Measurements from ENCODE around the gene AFF2. TPM values are rescaled to one million over a fixed set of nuclear protein-coding genes. Genes with fewer than 3 reads are reported as not detected.

Gene AFF2
- 1 to 10 TPM in 2 of 4 donors, under 1 TPM in 2; 0.09 to 2.5 (median 0.65) TPM for total RNA-seq

DNA sequence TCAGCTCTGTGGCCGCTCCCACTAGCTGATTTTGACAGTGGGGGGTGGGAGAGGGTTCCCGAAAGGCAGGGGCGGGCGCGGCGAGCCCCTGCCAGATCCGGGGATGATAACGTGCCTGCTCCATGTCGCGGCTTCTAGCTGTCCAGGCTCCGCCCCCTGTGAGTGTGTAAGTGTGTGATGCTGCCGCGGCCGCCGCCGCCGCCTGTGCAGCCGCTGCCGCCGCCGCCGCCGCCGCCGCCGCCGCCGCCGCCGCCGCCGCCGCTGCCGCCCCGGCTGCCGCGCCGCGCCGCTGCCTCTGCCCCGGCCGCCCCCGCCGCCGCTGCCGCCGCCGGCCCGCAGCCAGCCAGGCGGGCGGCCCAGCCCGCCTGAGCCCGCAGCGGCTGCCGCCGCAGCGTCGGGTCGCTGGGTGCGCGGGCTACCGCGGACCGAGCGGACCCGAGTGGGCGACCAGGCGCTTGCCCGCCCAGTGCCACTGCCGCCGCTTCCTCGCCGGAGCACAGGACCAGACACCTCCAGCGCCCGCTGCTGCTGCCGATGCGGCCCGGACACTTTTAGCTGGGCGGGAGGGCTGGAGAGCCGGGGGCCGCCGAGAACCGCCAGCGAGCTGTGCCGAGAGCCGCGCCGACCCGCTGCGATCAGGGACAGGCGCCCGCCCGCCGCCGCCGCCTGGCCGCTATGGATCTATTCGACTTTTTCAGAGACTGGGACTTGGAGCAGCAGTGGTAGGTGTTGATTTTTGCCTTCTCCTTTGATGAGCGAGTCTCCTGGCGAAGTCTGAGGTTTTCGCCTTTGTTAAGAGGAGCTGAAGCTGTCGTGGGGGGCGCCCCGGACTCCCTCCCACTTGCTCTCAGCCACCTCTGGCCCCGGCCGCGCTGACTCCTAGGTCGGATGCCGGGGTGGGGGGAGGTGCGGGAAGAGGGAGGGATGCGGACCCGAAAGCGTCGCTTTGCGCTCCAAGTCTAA is at the start of gene AFF2:
Gene AFF2 (plus strand): TSS at position 195 of the 963 bp plus-strand sequence. CDS start 481 bp downstream, at position 676.
- DNase-seq, result no peak
- H3K9me3 ChIP-seq, result no peaks in the 10 kb centered on the region
- H3K36me3 ChIP-seq, result no peaks in the 10 kb centered on the region
- H3K4me3 ChIP-seq, result peak within 1 kb of the TSS; percentile 11 to 63 (median 32)
- no peak within 1 kb of the TSS for H3K27ac ChIP-seq
- 26% methylated on average over 14 of the region's 115 CpGs; no CpG with 5 or more reads in 1 of the 2 donors for WGBS, 2 donors
- peaks cover 0 to 54% (median 6%) of the 10 kb centered on the region in 4 donors for H3K27me3 ChIP-seq
- H3K4me1 ChIP-seq, result peaks cover 0 to 12% (median 3%) of the 10 kb centered on the region in 3 donors
- intact Hi-C loops (cut with DNase I), result no loop called here
- TF ChIP-seq, protein P1, sequence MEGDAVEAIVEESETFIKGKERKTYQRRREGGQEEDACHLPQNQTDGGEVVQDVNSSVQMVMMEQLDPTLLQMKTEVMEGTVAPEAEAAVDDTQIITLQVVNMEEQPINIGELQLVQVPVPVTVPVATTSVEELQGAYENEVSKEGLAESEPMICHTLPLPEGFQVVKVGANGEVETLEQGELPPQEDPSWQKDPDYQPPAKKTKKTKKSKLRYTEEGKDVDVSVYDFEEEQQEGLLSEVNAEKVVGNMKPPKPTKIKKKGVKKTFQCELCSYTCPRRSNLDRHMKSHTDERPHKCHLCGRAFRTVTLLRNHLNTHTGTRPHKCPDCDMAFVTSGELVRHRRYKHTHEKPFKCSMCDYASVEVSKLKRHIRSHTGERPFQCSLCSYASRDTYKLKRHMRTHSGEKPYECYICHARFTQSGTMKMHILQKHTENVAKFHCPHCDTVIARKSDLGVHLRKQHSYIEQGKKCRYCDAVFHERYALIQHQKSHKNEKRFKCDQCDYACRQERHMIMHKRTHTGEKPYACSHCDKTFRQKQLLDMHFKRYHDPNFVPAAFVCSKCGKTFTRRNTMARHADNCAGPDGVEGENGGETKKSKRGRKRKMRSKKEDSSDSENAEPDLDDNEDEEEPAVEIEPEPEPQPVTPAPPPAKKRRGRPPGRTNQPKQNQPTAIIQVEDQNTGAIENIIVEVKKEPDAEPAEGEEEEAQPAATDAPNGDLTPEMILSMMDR (IDR thresholded peaks at IDR 0.05), result no peak
- TF ChIP-seq POLR2A (IDR thresholded peaks at IDR 0.05), result no peak

DNA sequence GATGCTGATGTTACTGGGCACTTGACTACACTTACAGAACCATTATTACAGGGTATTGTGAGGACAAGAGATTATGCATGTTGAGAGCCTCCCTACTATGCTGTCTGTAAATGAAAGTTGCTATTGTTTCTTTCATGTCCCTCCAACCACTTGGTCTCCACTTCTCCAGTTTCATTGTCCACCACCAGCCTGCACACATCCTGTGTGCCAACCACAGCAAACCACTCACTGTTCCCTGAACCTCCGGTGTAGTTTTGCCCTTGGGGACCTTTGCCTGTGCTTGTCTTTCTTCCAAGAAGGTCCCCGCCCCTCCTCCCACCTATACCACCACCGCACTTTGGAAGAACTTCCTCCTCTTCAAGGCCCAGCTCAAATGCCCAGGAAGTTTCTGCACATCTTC is 43.1 kb upstream of the AFF2 start:
- Histone ChIP-seq H3K9me3 (no peaks in the 10 kb centered on the region), H3K36me3 (no peaks in the 10 kb centered on the region), H3K4me1 (no peaks in the 10 kb centered on the region), H3K27me3 (no peaks in the 10 kb centered on the region), H3K4me3 (no peak overlapping the region), H3K27ac (no peak overlapping the region)
- intact Hi-C loops (cut with DNase I), result no loop called here
- TF ChIP-seq, protein P1 (IDR thresholded peaks at IDR 0.05), result no peak
- no peak for TF ChIP-seq POLR2A (IDR thresholded peaks at IDR 0.05)
- 37 to 47% methylated on average over 3 of the region's 3 CpGs for WGBS, 2 donors
- no peak for DNase-seq

DNA sequence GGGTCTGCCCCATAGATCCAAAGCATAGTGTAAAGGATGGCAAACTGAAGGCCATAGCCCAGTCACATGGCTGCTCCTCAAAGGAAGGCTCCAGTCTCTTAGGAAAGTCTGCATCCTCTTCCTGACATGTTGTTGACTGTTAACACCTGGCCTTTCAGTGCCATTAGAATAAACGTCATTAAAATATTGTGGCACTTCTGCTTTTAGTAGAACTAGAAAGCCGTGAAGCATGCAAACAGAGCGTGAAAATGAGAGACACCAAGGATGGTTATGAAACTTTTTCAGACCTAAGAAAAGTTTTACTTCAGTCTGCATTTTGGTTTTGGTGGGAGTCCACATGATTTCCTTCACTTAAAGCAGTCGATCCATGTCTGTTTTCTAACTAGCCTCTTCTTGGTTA is 41.1 kb upstream of the AFF2 start:
- no peaks in the 10 kb centered on the region for H3K9me3 ChIP-seq
- no peak overlapping the region for H3K4me3 ChIP-seq
- intact Hi-C loops (cut with DNase I), result no loop called here
- H3K4me1 ChIP-seq, result no peaks in the 10 kb centered on the region
- no peaks in the 10 kb centered on the region for H3K36me3 ChIP-seq
- no peak overlapping the region for H3K27ac ChIP-seq
- TF ChIP-seq, protein P1 (IDR thresholded peaks at IDR 0.05), result no peak
- TF ChIP-seq POLR2A (IDR thresholded peaks at IDR 0.05), result no peak
- WGBS, 2 donors, result 18 to 47% methylated on average over 4 of the region's 4 CpGs
- H3K27me3 ChIP-seq, result no peaks in the 10 kb centered on the region
- no peak for DNase-seq

DNA sequence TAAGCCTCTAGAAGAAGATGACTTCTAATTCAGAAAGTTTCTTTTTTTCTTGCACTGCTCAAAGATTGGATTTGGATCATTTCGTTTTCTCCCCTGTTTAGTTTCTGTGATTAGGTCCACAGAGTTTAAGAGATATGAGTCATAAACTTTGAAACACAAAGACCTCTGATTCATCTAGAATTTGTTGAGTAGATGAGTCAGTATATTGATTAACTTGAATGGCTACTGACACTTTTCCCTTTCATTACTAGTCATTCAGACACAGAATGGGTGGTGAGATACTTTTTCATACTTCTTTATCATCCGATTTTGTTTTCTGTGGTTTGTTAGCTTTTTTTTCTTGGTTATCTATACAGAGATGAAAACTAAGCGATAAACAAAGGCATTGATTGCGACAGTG is 34.1 kb upstream of the AFF2 start:
- TF ChIP-seq, protein P1 (IDR thresholded peaks at IDR 0.05), result no peak
- TF ChIP-seq POLR2A (IDR thresholded peaks at IDR 0.05), result no peak
- no peak for DNase-seq
- 54 to 55% methylated on average over 4 of the region's 4 CpGs for WGBS, 2 donors
- no peak overlapping the region for H3K4me3 ChIP-seq
- H3K27ac ChIP-seq, result no peak overlapping the region
- no peaks in the 10 kb centered on the region for H3K36me3 ChIP-seq
- intact Hi-C loops (cut with DNase I), result no loop called here
- no peaks in the 10 kb centered on the region for H3K27me3 ChIP-seq
- no peaks in the 10 kb centered on the region for H3K4me1 ChIP-seq
- no peaks in the 10 kb centered on the region for H3K9me3 ChIP-seq

DNA sequence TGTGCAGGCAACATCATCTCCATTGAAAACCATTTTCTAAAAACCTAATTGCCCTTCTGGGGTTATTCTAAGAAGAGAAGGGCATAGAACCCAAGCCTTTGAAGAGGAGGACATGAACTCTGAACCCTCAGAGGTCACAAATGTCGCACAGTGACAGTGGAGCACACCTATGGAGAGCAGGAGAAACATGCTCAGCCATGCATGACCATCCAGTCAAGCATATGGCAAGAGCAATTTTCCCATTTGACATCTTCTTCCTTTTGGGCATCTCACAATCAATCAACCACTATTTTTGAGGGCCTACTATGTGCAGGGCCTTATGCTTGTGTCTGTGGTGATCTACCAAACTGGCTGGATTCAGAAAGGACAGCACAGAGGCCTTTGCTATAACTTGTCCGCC is 30.1 kb upstream of the AFF2 start:
- TF ChIP-seq, protein P1 (IDR thresholded peaks at IDR 0.05), result no peak
- TF ChIP-seq POLR2A (IDR thresholded peaks at IDR 0.05), result no peak
- peaks cover 0 to 5% (median 0%) of the 10 kb centered on the region in 4 donors for H3K27me3 ChIP-seq
- no peak for DNase-seq
- intact Hi-C loops (cut with DNase I), result no loop called here
- 86 to 93% methylated on average over 1 to 2 of the region's 2 CpGs for WGBS, 2 donors
- no peak overlapping the region for H3K27ac ChIP-seq
- H3K4me3 ChIP-seq, result no peak overlapping the region
- no peaks in the 10 kb centered on the region for H3K36me3 ChIP-seq
- H3K4me1 ChIP-seq, result no peaks in the 10 kb centered on the region
- no peaks in the 10 kb centered on the region for H3K9me3 ChIP-seq

All from esophagus squamous epithelium (tissue), 5 donors.